Activated CD8-positive, alpha-beta memory T cell treated with anti-CD3 and anti-CD28 coated beads, Interleukin-2, amount 50 U/mL, for 1 hour (primary cell): ENCODE results near the gene TNNI2.

Source experiments
- DNase-seq: peaks from one replicate; pipeline ENCODE4 v3.0.0-alpha.2; 2020; ENCODE audit errors: extremely low read depth

The TNNI2 gene

DNA sequence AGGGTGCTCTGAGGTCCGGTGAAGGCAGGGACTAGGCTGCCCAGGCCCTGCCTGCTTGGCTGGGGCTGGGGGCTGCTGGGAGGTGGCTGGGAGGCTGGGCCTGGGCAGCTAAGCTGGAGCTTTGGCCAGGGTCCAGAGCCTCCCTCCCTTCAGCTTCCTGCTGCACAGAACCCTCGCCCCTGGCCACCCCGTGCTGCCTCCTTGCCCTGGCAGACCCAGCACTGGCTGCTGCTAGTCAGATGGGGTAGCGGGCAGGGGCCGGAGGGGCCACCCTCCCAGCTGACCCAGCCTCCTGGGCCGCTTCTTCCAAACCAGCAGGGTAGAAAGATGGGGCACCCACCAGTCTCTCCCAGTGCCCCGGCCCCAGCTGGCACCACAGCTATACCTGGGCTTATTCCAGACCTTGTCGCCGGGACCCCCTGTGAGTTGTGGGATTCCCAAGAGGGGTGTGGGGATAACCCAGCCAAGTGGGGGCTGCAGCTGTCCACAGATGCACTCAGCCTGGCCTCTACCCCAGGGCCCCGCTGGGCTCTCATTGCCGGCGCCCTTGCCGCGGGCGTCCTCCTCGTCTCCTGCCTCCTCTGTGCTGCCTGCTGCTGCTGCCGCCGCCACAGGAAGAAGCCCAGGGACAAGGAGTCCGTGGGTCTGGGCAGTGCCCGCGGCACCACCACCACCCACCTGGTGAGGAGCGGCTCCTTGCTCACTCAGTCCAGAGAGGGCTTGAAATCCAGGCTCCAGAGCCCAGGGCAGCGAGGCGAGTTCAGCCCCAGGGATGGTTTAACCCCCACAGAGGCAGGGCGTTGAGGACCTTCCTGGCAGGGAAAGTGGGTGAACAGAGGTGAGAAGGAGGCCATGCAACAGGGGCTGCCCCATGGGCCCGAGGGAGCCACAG lies 3.8 kb upstream of the TNNI2 start, which contains the start of gene SYT8:
TSS of gene SYT8 (plus strand) at position 212 of the 892 bp plus-strand sequence. CDS start at position 328, 116 bp downstream.
- DNase-seq: no peak

- no peak for DNase-seq
These were observed 3.1 kb upstream of the TNNI2 start for GRCh38 chr11:1835671-1836010.

GRCh38 chr11:1836011-1836945 lies 2.5 kb upstream of the TNNI2 start:
- no peak for DNase-seq

DNA sequence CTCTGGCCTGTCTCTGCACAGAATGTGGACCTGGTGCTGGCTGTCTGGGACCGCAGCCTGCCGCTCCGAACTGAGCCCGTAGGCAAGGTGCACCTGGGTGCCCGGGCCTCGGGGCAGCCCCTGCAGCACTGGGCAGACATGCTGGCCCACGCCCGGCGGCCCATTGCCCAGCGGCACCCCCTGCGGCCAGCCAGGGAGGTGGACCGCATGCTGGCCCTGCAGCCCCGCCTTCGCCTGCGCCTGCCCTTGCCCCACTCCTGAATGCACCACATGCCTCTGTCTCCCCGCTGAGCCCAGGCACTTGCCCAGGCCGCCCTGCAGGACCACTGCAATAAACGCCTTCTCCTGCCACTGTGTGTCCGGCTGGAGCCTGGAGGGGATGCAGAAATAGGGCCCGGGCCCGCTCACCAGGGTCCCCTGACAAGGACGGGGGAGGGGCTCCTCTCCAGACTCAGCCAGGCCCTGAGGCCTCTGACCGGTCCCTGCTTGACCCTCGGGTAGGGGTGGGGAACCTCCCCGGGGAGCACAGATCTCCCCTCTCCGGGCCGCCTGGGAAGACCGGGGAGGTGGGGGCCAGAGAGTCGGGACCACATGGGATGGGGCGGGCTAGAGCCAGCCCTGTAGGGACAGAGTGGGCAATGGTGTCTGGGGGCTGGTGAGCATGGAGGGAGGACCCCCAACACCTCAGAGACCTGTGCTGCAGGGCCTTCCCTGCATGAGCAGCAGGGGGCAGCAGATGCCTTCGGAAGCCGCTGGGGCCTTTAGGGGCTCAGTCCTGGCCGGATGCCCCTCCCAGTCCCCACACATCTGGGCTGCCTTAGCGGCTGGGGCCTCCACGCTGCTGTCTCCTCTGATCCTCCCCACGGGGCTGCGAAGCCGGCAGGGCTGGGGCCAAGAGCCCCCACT lies 1.4 kb upstream of the TNNI2 start:
- peak; percentile 73 for DNase-seq

- no peak for DNase-seq
These were observed 730 bp upstream of the TNNI2 start for GRCh38 chr11:1838077-1838425.

DNA sequence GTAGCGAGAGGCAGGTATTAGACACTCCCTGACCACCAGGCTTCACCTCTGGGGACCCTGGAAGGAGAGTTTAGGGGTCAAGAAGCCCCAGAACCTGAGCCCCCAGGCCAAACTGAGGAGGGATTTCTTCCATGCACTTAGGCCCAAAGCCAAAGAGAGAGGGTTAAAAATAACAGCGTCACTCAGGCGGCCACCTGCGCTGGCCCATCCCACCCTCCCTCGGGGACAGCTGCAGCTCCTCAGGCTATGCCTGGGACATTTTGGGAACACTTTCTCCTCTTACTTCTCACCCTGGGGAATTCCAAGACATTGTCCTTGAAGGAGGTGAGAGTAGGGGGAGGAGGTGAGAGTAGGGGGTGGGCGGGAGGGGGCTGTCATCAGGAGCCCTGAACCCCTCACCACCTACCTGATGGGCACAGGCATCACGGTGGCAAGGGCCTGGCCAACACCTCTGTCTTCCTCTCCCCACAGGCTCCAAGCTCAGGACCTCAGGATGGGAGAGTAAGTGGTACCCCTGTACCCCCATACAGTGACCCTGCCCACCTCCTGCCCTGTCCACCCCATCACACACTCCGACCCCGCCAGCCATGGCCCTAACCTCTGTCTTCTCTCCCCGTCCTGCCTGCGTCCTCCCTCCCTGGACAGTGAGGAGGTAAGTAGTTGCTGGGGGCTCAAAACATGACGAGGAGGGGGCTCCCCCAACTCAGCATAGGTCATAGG lies 583 bp downstream of the TNNI2 start:
- DNase-seq: no peak

GRCh38 chr11:1839924-1840779 lies 1.4 kb downstream of the TNNI2 start:
- DNase-seq: no peak

DNA sequence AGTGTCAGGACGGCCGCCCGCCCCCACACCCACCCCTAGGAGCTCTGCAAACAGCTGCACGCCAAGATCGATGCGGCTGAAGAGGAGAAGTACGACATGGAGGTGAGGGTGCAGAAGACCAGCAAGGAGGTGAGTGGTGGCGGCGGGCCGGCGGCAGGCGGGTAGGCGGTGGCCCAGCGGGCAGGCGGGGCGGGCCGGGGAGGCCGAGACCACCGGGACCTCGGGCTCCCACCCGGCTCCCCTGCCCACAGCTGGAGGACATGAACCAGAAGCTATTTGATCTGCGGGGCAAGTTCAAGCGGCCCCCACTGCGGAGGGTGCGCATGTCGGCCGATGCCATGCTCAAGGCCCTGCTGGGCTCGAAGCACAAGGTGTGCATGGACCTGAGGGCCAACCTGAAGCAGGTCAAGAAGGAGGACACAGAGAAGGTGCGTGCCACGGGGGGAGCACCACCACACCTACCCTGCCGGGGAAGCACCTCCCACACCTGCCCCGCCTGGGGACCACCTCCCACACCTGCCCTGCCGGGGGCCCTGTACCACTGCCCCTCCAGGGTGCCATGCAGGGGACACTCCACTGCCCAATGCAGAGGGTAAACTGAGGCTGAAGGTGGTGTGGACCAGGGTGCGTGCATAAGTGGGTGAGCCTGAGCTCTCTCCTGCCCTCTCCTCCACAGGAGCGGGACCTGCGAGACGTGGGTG lies 2.1 kb downstream of the TNNI2 start:
- DNase-seq: no peak

- DNase-seq: no peak
These were observed 2.8 kb downstream of the TNNI2 start for GRCh38 chr11:1841511-1842148.

DNA sequence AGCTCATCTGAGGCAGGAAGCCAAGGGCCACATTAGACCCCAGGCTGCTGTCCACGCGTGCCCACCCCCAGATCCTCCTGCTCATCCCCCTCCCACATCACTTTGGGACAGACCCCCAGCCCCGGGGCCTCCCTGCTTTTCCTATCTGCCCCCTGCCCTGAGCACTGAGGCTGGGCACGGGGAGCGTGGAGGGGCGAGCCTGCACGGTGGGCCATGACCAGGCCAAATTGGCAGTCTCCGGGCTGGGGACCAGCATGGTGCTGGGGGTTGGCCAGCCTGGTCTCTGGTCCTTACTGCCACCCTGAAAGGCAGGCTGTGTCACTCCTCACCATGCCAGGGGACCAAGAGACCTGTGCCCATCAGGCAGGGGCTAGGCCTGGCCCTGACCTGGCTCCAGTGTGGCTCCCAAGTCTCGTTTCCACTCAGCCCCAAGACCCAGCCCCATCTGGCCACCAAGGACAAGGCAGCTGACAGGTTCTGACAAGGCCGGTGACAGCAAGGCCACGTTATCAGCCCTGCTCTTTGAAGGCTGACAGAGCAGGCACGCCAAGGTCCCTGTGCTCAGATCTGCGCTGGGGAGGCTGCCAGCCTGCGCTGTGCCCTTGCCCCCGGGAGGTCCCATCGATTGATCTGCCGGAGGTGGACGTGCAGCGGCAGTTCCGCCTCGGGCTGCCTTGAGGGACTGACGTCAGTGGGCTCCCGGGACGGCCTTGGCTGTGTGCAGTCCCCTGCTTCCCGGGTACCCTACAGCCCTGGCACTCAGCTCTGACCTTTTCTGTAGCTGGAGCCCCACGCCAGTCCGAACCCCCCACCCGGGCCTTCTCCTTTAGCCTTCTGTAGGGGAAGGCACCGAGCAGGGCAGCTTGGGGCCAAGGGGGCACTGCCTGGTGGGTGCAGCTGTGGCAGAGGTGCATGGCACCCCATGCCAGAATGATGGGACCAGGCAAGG lies 3.6 kb downstream of the TNNI2 start:
- no peak for DNase-seq

GRCh38 chr11:1843098-1843473 lies 4.3 kb downstream of the TNNI2 start:
- no peak for DNase-seq

DNA sequence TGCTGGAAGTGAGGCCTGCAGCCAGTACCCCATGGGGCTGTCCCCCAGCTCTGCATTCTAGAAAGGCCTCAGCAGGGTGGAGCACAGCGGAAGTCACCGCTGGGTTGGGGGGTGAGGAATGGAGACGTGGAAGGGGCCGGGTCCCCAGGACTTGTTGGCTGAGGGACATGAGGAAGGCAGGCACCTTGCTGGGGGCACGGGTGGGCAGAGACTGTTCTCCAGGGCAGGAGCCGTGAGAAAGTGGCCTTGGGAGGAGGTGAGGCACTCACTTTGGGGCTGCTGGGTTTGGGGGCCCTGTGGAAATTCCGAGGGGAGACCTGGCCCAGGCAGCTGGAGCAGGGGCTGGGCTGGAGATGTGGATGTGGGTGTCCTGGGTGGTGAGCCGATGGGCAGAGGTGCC lies 5.0 kb downstream of the TNNI2 start:
- no peak for DNase-seq

- no peak for DNase-seq
These were observed 5.7 kb downstream of the TNNI2 start for GRCh38 chr11:1844221-1845094.

DNA sequence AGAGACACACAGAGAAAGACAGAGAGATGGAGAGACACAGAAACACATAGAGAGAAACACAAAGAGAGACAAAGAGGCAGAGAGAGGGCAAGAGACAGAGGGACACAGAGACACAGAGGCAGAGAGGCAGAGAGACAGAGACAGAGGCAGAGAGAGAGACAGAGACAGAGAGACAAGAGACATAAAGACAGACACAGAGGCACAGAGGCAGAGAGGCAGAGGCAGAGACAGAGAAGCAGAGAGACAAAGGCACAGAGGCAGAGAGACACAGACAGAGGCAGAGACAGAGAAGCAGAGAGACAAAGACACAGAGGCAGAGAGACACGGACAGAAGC lies 6.3 kb downstream of the TNNI2 start:
- no peak for DNase-seq

DNA sequence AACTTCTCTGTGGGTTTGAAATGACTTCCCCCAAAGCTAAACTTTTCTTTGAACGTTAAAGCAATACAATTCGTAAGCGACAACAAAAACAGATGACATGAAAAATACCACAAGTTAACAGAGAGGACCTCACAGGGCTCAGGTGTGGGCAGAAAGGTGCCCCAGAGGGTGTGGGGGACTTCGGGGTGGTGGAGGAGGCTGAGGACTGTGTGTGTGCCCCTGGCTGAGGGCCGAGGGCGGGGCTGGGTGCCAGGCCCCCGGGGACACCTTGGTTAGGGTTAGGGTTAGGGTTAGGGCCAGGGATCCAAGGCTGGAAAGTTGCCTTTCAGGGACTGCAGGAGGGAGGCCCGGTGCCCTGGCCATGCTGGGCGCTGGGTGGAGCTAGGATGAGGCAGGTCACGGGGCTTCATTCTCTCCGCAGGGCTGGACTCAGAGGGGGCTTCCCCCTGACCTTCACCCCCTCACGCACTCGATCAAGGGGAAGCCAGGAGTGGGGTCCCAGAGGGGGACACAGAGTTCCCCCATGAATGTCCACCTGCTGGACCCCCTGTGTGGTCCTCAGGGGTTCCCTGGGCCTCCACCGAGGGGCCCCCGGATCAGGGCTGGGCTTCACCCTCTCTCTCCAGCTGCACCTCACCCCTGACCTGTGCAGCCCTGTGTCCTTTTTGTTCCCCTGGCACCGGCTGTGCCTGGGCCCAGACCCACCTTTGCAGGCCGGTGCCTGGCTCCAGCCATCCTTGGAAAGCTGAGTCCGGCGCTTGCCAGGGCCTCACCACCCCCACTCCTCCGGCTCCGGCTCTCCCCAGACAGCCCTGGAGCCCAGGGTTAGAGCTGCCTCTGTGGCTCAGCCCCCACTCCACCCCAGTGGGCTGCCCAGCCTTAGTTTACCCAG lies 7.0 kb downstream of the TNNI2 start:
- DNase-seq: no peak

DNA sequence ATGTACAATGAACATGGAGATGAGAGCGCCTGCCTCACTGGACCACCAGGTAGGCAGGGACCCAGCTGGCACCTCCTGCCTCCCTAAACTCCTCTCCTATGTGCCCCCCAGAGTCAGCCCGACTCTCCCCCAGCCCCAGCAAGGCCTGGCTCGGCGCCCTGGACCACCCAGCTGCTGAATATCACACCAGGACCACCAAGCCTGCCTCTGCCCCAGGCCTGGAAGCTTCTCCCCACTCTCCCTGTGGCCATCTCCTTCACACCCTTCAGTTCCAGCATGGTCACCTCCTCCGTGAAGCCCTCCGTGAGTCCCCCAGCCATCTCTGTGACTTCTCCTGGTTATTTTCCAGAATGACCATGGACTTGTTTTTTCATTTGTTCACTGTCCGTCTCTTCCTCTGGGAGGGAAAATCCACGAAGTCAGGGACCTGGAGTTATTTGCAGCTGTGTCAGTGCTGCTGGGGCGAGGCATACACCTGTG lies 7.7 kb downstream of the TNNI2 start:
- no peak for DNase-seq
